OCI-M2 (cell line): ENCODE measurements around the gene CUL5.
"Not testable (repeated sequence)": the region's sequence is repeated elsewhere in the genome, so short reads cannot be mapped to it uniquely, and the experiment has no call there.

Experiments used
- DNase-seq: peaks from one replicate; lab custom pipeline; 2025; ENCODE audit not compliant: unreplicated experiment; lab: John Stamatoyannopoulos, UW

Gene CUL5

GRCh38 chr11:108019870-108020540, 11.3 kb downstream of the CUL5 start:
- no peak for DNase-seq

- no peak for DNase-seq
Observed at GRCh38 chr11:108025387-108026080, 16.8 kb downstream of the CUL5 start.

DNA sequence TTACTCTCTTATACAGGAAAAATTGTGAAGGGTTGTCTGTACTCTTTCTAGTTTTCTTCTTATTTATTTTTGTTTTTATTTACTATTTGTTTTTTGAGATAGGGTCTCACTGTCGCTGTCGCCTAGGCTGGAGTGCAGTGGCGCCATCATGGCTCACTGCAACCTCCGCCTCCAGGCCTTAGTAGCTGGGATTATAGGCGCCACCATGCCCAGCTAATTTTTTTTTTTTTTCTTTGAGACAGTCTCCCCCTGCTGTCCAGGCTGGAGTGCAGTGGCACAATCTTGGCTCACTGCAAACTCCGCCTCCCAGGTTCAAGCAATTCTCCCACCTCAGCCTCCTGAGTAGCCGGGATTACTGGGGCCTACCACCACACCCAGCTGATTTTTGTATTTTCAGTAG, 18.4 kb downstream of the CUL5 start:
- DNase-seq, result no peak

DNA sequence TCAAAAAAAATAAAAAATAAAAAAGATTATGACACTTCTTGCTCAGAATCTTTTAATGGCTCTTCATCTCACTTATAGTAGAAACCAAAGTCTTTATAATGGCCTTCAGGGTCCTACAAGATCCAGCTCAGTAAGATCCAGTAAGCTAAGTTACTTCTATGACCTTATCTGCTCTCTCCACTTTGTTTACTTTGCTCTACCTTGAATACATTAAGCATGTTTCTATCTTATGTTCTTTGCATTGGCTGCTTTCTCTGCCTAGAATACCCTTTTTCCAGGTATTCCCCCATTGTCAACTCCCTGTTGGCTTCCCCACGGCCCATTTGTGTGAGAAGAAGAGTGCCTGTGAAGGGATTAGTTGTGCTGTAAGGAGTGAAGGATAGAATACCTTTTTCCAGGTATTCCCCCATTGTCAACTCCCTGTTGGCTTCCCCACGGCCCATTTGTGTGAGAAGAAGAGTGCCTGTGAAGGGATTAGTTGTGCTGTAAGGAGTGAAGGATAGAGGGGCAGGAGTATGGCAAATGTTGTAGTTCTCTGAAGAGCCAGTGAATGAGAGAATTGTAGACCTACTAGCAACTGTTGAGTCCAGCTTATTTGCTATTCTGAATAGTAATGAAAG, 20.2 kb downstream of the CUL5 start:
- not testable (repeated sequence) for DNase-seq

- not testable (repeated sequence) for DNase-seq
Observed at GRCh38 chr11:108031604-108032003, 22.9 kb downstream of the CUL5 start.

- no peak for DNase-seq
Observed at GRCh38 chr11:108032800-108033199, 24.1 kb downstream of the CUL5 start.

DNA sequence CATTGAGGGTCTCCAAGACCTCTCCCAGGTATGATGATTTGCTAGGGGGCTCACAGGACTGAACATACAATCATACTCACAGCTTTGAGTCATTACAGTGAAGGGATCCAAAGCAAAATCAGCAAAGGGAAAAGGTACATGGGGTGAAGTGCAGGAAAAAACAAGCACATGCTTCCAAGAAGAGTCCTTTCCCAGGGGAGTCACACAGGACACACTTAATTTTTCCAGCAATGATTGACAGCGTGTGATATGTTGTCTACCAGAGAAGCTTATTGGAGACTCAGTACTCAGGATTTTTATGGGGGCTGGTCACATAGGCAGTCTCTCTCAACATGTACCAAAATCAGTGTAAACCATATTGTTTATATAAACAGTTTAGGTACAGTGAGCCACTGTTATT, 25.3 kb downstream of the CUL5 start:
- DNase-seq, result no peak

GRCh38 chr11:108034952-108035351, 26.3 kb downstream of the CUL5 start:
- DNase-seq, result no peak

GRCh38 chr11:108035690-108036089, 27.0 kb downstream of the CUL5 start:
- DNase-seq, result no peak

DNA sequence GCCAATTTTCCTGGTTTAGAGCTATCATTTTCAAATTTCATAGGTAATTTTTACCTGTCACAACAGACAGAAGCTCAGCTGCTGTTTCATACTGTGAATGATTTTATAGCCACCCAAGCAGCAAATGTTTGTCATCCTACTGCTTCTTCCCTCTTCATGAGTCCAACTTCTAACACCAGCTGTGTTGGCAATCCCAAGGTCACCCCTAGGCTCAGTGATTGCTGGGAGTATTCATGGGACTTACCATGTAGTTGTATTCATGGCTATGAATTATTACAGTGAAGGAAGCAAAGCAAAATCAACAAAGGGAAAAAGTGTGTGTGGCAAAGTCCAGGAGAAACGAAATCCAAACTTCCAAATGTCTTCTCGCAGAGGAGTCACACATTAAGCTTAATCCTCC, 28.5 kb downstream of the CUL5 start:
- no peak for DNase-seq

DNA sequence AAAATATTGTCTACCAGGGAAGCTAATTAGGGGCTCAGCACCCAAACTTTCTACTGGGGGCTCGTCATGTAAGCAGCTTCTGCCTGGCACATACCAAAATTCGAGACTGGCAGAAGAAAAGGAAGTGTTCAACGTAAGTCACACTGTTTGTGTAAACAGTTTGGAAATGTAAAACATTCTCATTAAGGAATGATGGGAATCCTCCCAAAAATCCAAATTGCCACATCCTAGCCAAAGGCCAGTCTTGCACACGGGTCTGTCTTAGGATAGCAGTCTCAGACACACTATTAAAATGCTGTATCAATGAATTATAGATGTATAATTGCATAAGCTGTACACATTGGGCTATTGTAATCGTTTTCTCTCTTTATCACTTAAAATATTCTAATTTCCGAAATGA, 28.9 kb downstream of the CUL5 start:
- DNase-seq, result no peak

DNA sequence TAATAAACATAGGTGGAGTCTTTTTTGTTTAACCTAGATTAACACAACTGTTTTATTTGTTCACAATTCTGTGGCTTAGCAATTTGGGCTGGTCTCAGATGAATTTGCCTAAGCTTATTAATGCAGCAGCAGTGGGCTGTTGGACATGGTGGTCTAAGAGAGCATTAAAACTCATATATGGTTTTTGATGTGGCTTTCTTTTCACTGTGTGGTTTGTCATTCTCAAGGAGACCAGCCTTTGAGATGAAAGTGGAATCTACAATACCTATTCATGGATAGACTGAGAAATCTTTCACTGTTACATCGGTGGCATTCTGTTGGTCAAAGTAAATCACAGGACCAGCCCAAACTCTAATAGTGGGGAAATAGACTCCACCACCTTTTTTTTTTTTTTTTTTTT, 39.6 kb downstream of the CUL5 start:
- DNase-seq, result no peak

DNA sequence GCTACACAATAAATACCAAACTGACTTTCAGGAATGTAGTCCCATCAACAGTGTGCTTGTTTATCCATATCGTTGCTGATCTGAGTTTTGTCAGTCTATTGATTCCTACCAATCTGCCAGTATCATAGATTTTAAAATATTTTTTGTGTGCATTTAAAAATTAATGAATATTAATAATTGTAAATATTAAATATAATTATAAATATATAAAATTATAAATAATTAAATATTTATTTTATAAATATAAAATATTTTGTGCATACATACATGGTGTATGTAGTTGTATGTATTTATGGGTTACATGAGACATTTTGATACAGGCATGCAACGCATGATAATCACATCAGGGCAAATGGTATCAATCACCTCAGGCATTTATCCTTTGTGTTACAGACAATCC, 53.6 kb downstream of the CUL5 start:
- no peak for DNase-seq

DNA sequence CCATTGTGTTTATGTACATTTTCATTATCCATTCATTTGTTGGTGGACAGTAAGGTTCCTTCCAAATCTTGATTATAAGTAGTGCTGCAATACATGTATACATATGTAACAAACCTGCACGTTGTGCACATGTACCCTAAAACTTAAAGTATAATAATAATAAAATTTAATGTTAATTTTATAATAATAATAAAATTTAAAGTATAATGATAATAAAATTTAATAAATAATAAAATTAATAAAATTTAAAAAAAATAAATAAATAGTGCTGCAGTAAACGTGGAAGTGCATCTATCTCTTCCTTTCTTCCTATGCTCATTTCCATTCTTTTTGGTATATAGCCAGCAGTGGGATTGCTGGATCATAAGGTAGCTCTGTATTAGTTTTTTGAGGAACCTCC, 54.7 kb downstream of the CUL5 start:
- DNase-seq, result no peak

DNA sequence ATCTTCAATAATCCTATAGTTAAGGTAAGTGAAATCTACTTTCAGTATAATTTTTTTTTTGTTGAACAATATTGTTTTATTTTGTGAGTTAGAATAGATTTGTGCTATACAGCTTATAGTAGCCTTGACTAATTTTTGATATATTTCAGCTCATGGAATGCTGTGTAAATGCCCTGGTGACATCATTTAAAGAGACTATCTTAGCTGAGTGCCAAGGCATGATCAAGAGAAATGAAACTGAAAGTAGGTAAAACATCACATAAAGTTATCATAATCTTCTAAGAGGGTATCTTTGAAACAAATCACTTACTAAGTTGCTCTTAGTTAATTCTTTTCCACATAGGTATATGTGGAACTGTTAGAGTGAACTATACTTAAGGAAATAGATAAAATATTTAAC, 61.2 kb downstream of the CUL5 start:
- no peak for DNase-seq

DNA sequence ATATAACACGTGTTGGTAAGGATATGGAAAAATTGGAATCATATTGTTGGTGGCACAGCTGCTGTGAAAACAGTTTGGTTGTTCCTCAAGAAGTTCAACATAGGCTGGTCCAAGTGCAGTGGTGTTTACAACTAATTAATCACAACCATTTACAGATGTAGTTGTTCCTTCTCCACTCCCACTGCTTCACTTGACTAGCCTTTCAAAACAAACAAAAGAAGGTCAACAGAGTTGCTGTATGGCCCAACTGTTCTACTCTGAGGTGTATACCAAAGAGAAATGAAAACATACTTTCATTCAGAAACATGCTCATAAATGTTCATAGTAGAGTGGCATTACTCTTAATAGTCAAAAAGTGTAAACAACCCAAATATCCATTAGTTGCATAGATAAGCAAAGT, 76.1 kb downstream of the CUL5 start:
- DNase-seq, result no peak

DNA sequence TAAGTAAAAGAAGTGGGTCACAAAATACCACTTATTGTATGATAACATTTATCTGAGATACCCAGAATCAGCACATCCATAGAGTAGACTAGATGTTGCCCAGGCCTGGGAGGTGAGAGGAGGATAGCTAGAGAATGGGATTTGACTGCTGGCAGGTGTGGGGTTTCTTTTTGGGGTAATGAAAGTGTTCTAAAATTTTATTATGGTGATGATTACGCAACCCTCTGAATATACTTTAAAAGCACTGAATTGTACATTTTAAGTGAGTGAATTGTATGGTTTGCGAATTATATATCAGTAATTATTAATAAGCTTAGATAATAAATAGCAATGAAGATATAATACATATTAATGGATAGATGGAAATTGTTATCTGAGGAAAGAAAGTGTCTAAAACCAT, 77.0 kb downstream of the CUL5 start:
- DNase-seq, result no peak

GRCh38 chr11:108092134-108092533, 83.4 kb downstream of the CUL5 start:
- DNase-seq, result no peak

DNA sequence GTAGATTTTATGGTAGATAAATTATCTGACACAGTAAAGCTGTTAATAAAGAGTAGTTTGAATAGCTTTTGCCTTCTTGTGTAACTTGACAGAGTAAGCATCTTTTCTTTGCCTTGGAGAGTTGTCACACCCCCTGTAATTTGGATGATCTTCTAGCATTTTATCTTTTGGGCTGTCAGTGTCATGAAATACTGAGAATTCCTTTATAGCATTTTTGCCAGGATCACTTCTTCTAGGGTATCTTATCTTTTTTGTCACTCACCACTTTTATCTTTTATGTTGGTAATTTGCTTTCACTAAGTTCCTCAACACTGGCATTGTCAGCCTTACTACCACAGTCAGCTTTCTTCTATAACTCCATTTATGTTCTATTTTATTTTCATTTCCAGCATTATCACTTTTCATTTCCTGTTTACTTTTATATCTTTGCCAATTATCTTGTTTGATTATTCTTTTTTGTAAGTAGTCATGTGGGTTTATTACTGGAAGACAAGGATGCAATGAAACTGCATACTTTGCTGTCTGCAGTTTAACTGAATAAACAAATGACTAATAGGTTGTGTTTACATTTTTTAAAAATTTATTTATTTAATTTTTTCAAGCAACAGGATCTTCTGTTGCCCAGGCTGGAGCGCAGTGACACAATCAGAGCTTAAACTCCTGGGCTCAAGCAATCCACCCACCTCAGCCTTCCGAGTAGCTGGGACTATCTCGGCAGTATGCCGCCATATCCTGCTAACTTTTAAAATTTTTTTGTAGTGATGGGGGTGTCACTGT, 84.6 kb downstream of the CUL5 start:
- DNase-seq, result no peak

- DNase-seq, result no peak
Observed at GRCh38 chr11:108097179-108097578, 88.5 kb downstream of the CUL5 start.

DNA sequence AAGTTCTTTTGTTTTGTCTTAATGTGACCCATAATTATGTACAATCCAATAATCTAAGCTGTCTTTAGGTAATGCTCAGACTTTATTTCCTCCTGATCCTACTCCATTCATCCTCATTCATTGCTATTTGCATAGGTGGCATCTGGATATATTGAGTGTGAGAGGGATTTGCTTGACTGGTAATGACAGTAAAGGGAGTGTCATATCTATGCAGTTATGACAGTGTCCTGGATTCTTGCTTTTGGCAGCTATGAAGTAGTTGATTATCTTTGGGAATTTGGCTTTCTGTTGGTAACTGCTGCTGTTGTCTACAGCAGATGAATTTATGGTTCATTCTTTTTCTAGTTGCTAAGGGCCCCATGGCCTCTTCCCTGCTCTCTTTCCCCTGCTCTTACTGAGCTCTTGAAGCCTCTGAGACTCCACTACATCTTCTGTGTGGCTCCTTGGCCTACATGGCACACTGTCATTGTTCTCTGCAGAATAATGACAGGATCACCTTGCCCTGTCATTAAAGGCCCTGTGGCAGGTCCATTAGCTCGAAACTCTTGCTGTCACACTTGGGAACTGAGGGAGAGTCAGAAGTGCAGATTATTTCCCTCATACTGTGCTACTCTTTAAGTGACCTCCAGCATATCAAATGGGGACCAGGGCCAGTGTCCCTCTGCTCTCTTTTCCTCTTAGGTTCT, 92.5 kb downstream of the CUL5 start:
- no peak for DNase-seq
